Esophagus muscularis mucosa (tissue), 4 donors: Measurements from ENCODE around the gene MT1G. TPM values are rescaled to one million over a fixed set of nuclear protein-coding genes. Genes with fewer than 3 reads are reported as not detected.
A peak's percentile ranks its signal among the peaks of the same experiment; 100 is the strongest.

ENCODE experiments used
- DNase-seq: peaks from one replicate; pipeline ENCODE4 v3.0.0-alpha.2; 2017; ENCODE audit errors: extremely low spot score
- H3K27ac ChIP-seq, 4 donors: fragments of 200-600 bp; sonication (generic); replicated peaks in 1 of 4; 1 replicate in 3 of 4; 2 replicates in 1 of 4; pipeline ENCODE4 v1.5.1; 2016 to 2019; ENCODE audit warnings: mild to moderate bottlenecking in 1 of 4
- H3K27me3 ChIP-seq, 4 donors: fragments of 200-600 bp; sonication (generic); one replicate each; pipeline versions ENCODE4 v1.5.1 to v1.6.0; 2016 to 2019
- H3K36me3 ChIP-seq, 4 donors: fragments of 200-600 bp; sonication (generic); one replicate each; pipeline ENCODE4 v1.5.1; 2016 to 2019
- H3K4me1 ChIP-seq, 4 donors: fragments of 200-600 bp; sonication (generic); one replicate each; pipeline ENCODE4 v1.5.1; 2016 to 2019
- H3K4me3 ChIP-seq, 4 donors: fragments of 200-600 bp; sonication (generic); 1 replicate in 2 of 4; 2 replicates in 2 of 4; pipeline ENCODE4 v1.5.1; 2016 to 2019; ENCODE audit warnings: mild to moderate bottlenecking in 4 of 4, moderate library complexity in 1 of 4
- H3K9me3 ChIP-seq, 4 donors: fragments of 200-600 bp; sonication (generic); 1 replicate in 3 of 4; 2 replicates in 1 of 4; pipeline ENCODE4 v1.5.1; 2016 to 2019
- EP300 ChIP-seq: sonication (generic); formaldehyde crosslinking; IDR thresholded peaks from one replicate; pipeline ENCODE4 v1.6.1; 2017; ENCODE audit warnings: antibody characterized with exemption
- POLR2A ChIP-seq: fragments of 450-650 bp; IDR thresholded peaks from one replicate; pipeline ENCODE4 v1.6.1; 2017; ENCODE audit warnings: antibody characterized with exemption, moderate library complexity, mild to moderate bottlenecking, low read depth
- POLR2AphosphoS5 ChIP-seq, 2 donors: sonication (generic); formaldehyde crosslinking; IDR thresholded peaks; one replicate each; pipeline ENCODE4 v1.6.1; 2017; ENCODE audit warnings: antibody characterized with exemption in 2 of 2
- WGBS: methylation state at CpG from one replicate; pipeline ENCODE4 v1.1.5; 2018; 5-methylcytosine and 5-hydroxymethylcytosine counted together
- intact Hi-C: fragments of 100-400 bp; cut with DNase I; formaldehyde crosslinking; loops from one replicate; pipeline ENCODE4 v1.15.1; 2023
- total RNA-seq, 4 donors: library from RNA; depleted of rRNA; stranded (reverse); fragments of >200 nt; gene quantifications; one replicate each; pipeline versions ENCODE4 v1.1.0 to v1.2.1, GENCODE V29; 2016
- TF ChIP-seq, protein P1 (sequence below), 3 experiments: fragments of 200-600 bp in 2 of 3; fragments of 450-650 bp in 1 of 3; sonication (generic) in 2 of 3; IDR thresholded peaks; one replicate each; pipeline ENCODE4 v1.5.1; 2017 to 2019; ENCODE audit warnings: antibody characterized with exemption in 3 of 3, mild to moderate bottlenecking in 2 of 3, moderate library complexity in 1 of 3

MT1G gene
- total RNA-seq, 4 donors from 2014 or later: 4.9 to 59.0 (median 19.0) TPM; not detected in 1

DNA sequence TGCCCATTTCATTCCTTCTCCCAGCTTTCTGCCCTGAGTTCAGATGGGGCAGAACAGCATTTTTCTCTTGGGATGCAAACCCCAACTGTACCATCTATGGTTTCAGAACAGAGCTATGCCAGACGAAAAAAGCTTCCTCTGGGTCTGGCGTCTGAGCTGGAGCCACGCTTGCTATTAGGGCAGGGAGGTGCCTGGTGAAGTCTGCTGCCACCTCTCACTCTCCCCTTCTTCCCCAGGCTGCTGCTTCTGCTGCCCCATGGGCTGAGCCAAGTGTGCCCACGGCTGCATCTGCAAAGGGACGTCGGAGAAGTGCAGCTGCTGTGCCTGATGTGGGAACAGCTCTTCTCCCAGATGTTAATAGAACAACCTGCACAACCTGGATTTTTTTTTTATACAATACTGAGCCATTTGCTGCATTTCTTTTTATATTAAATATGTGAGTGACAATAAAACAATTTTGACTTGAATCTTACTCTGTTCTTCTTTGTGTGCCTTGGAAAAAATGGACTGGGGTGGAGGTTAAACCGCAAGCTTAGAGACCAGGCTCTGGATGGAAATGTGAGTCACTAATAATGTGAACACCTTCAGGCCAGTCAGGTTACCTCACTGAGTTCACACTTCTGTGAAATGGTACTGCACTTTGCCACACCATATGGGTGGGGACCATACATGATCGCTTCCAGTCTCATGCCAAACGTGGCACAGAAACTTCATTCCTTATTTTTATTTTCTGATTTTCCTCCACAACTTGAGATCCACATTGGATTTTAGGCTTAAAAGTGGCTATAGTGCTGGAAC is 31.1 kb downstream of the MT1G start:
- 70% methylated on average over 8 of the region's 9 CpGs for WGBS
- TF ChIP-seq EP300: no peak
- TF ChIP-seq POLR2A: no peak
- no peak for TF ChIP-seq POLR2AphosphoS5 (IDR thresholded peaks at IDR 0.05)
- TF ChIP-seq, protein P1, sequence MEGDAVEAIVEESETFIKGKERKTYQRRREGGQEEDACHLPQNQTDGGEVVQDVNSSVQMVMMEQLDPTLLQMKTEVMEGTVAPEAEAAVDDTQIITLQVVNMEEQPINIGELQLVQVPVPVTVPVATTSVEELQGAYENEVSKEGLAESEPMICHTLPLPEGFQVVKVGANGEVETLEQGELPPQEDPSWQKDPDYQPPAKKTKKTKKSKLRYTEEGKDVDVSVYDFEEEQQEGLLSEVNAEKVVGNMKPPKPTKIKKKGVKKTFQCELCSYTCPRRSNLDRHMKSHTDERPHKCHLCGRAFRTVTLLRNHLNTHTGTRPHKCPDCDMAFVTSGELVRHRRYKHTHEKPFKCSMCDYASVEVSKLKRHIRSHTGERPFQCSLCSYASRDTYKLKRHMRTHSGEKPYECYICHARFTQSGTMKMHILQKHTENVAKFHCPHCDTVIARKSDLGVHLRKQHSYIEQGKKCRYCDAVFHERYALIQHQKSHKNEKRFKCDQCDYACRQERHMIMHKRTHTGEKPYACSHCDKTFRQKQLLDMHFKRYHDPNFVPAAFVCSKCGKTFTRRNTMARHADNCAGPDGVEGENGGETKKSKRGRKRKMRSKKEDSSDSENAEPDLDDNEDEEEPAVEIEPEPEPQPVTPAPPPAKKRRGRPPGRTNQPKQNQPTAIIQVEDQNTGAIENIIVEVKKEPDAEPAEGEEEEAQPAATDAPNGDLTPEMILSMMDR (IDR thresholded peaks at IDR 0.05): no peak
- H3K27ac ChIP-seq: peak overlapping the region in 1 of 4 donors; percentile 70
- no peak for DNase-seq
- peaks cover 18 to 58% (median 50%) of the 10 kb centered on the region in 4 donors for H3K4me1 ChIP-seq
- H3K27me3 ChIP-seq: peaks cover 0 to 96% (median 20%) of the 10 kb centered on the region in 4 donors
- no peak overlapping the region for H3K4me3 ChIP-seq
- no peaks in the 10 kb centered on the region for H3K9me3 ChIP-seq
- intact Hi-C loops: loop anchor here (5.0 kb wide), 1 partner anchor 45 kb away; the partner anchor contains the start of gene MT1X
- no peaks in the 10 kb centered on the region for H3K36me3 ChIP-seq

DNA sequence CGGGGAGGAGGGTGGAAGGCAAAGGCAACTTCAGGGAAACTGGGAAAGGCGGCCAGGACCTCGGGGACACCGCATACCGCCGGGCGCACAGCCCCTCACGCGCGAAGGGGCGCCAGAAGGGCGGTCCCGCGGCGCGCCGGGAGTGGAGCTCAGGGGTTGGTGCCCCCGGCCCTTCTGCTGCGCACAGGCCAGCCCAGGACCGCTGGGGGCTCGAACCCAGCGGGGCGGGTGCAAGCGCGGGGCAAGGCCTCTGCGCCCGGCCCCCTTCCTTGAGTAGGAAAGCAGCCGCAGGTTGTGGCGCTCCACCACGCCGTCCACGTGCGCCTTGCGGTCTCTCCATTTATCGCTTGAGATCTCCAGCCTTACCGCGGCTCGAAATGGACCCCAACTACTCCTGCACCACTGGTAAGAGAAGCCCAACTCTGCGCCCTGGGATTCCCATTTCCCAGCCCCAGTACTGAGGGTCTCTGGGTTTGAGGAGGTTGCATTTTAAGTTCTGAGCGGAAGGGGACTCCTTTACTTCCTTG is 32.4 kb downstream of the MT1G start:
- Histone ChIP-seq H3K36me3 (no peaks in the 10 kb centered on the region), H3K9me3 (no peaks in the 10 kb centered on the region), H3K27me3 (peaks cover 0 to 83% (median 20%) of the 10 kb centered on the region in 4 donors), H3K27ac (no peak overlapping the region), H3K4me3 (peak overlapping the region; percentile 22 to 66 (median 46)), H3K4me1 (peaks cover 18 to 61% (median 52%) of the 10 kb centered on the region in 4 donors)
- intact Hi-C loops: loop anchor here (5.0 kb wide), 1 partner anchor 47 kb away; the partner anchor contains the start of gene MT1X
- 29% methylated on average over 15 of the region's 40 CpGs for WGBS
- DNase-seq: no peak
- TF ChIP-seq POLR2AphosphoS5 (IDR thresholded peaks at IDR 0.05): no peak
- TF ChIP-seq, protein P1 (IDR thresholded peaks at IDR 0.05): no peak
- no peak for TF ChIP-seq EP300
- no peak for TF ChIP-seq POLR2A

DNA sequence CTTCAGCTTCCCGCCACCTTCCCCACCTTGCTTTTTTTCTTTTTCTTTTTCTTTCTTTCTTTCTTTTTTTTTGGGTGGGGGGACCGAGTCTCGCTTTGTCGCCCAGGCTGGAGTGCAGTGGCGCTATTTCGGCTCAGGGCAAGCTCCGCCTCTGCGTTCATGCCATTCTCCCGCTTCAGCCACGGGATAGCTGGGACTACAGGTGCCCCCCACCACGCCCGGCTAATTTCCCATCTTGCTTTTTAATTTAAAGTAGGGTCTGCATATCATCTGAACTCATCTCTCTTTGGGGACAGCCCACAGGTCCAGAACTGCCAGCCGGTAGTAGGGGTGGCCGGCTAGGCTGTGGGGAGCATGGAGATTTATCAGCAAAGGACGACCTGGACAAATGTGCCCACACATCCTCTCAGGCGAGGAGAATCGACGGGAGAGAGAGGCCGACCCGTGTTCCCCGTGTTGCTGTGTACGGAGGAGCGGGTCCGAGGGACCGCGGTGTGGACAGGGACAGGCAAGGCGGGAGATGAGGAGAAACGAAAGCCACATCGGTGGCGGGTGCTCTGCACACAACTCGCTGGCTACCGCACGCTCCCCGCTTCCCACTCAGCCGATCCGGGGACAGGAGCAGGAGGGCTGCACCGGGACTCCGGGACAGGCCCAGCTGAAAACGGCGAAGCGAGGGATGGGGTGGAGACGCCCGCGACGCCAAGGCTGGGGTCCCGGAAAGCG is 33.0 kb downstream of the MT1G start:
- 29% methylated on average over 41 of the region's 47 CpGs for WGBS
- no peak for DNase-seq
- no peaks in the 10 kb centered on the region for H3K36me3 ChIP-seq
- intact Hi-C loops: loop anchor here (5.0 kb wide), 1 partner anchor 47 kb away; the partner anchor contains the start of gene MT1X
- peaks cover 18 to 61% (median 52%) of the 10 kb centered on the region in 4 donors for H3K4me1 ChIP-seq
- H3K9me3 ChIP-seq: no peaks in the 10 kb centered on the region
- H3K4me3 ChIP-seq: peak overlapping the region; percentile 22 to 66 (median 46)
- no peak overlapping the region for H3K27ac ChIP-seq
- TF ChIP-seq EP300: no peak
- no peak for TF ChIP-seq POLR2A
- TF ChIP-seq, protein P1 (IDR thresholded peaks at IDR 0.05): no peak
- TF ChIP-seq POLR2AphosphoS5 (IDR thresholded peaks at IDR 0.05): no peak
- H3K27me3 ChIP-seq: peaks cover 0 to 76% (median 20%) of the 10 kb centered on the region in 4 donors

DNA sequence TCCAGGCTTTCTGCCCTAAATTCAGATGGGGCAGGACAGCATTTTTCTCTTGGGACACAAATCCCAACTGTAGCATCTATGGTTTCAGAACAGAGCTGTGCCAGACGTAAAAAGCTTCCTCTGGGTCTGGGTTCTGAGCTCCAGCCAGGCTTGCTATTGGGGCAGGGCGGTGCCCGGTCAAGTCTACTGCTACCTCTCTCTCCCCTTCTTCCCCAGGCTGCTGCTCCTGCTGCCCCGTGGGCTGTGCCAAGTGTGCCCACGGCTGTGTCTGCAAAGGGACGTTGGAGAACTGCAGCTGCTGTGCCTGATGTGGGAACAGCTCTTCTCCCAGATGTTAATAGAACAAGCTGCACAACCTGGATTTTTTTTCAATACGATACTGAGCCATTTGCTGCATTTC is 34.3 kb downstream of the MT1G start:
- no peaks in the 10 kb centered on the region for H3K36me3 ChIP-seq
- H3K4me3 ChIP-seq: peak overlapping the region; percentile 57 to 66 (median 60)
- 74% methylated on average over 7 of the region's 7 CpGs for WGBS
- intact Hi-C loops: no loop called here
- TF ChIP-seq, protein P1 (IDR thresholded peaks at IDR 0.05): no peak
- TF ChIP-seq POLR2A (no peak), POLR2AphosphoS5 (IDR thresholded peaks at IDR 0.05) (no peak), EP300 (no peak)
- peaks cover 0 to 63% (median 18%) of the 10 kb centered on the region in 4 donors for H3K27me3 ChIP-seq
- no peak for DNase-seq
- peak overlapping the region in 3 of 4 donors; percentile 67 to 82 (median 78) for H3K27ac ChIP-seq
- no peaks in the 10 kb centered on the region for H3K9me3 ChIP-seq
- H3K4me1 ChIP-seq: peaks cover 10 to 56% (median 44%) of the 10 kb centered on the region in 4 donors
